Osteoblast (primary cell): ENCODE measurements around the gene KIAA0232. TPM values are rescaled to one million over a fixed set of nuclear protein-coding genes. Genes with fewer than 3 reads are reported as not detected.

Experiments used
- DNase-seq: peaks from one replicate; pipeline ENCODE4 v3.0.0; 2011; ENCODE audit warnings: low spot score, mixed read lengths; ENCODE audit not compliant: insufficient read length; ENCODE audit errors: missing footprints
- H2AFZ ChIP-seq: 2 replicates; pipeline ENCODE4 v1.6.0; 2011; ENCODE audit warnings: mild to moderate bottlenecking, low read length
- H3K27ac ChIP-seq: 2 replicates; pipeline ENCODE4 v1.5.1; 2011; ENCODE audit warnings: mild to moderate bottlenecking, low read depth, low read length, moderate library complexity
- H3K27me3 ChIP-seq: 2 replicates; pipeline ENCODE4 v1.6.0; 2012; ENCODE audit warnings: mild to moderate bottlenecking, control low read depth, inconsistent platforms, low read length, moderate library complexity; ENCODE audit not compliant: insufficient read depth
- H3K36me3 ChIP-seq: 2 replicates; pipeline ENCODE4 v1.5.1; 2011; ENCODE audit warnings: mild to moderate bottlenecking, low read length, control low read depth, moderate library complexity; ENCODE audit not compliant: insufficient read depth
- H3K4me1 ChIP-seq: 2 replicates; pipeline ENCODE4 v1.5.1; 2011; ENCODE audit warnings: mild to moderate bottlenecking, low read length, control low read depth, moderate library complexity; ENCODE audit not compliant: insufficient read depth
- H3K4me2 ChIP-seq: 2 replicates; pipeline ENCODE4 v1.6.0; 2011; ENCODE audit warnings: mild to moderate bottlenecking, low read length; ENCODE audit not compliant: insufficient read depth
- H3K4me3 ChIP-seq: fragments of 200-600 bp; sonication (generic); 3 replicates; pipeline ENCODE4 v1.5.1; 2012; ENCODE audit warnings: mild to moderate bottlenecking, low read length, inconsistent platforms; ENCODE audit not compliant: insufficient read depth
- H3K79me2 ChIP-seq: 2 replicates; pipeline ENCODE4 v1.6.0; 2012; ENCODE audit warnings: mild to moderate bottlenecking, low read length, control low read depth, inconsistent platforms; ENCODE audit not compliant: insufficient read depth
- H3K9me3 ChIP-seq: 2 replicates; pipeline ENCODE4 v1.5.1; 2011; ENCODE audit warnings: low read depth, low read length, control low read depth
- H4K20me1 ChIP-seq: 2 replicates; pipeline ENCODE4 v1.6.0; 2012; ENCODE audit warnings: mild to moderate bottlenecking, low read length, control low read depth; ENCODE audit not compliant: insufficient read depth
- CTCF ChIP-seq: IDR thresholded peaks from 2 replicates; pipeline ENCODE4 v1.5.1; 2011; ENCODE audit warnings: mild to moderate bottlenecking, low read depth, low read length, moderate library complexity; ENCODE audit errors: extremely low read depth
- total RNA-seq: library from RNA; depleted of rRNA; stranded (reverse); fragments of >200 nt; gene quantifications from 2 replicates; pipeline ENCODE4 v1.2.3, GENCODE V29; 2012

The KIAA0232 gene
- total RNA-seq, 1 donor: 23.9 TPM

- TF ChIP-seq CTCF: no peak
- H3K36me3 ChIP-seq: peaks cover 8% of the 10 kb centered on the region
- H3K4me1 ChIP-seq: peaks cover 19% of the 10 kb centered on the region
- H3K79me2 ChIP-seq: peaks cover 67% of the 10 kb centered on the region
- H3K27ac ChIP-seq: no peak overlapping the region
- H2AFZ ChIP-seq: no peak overlapping the region
- H3K27me3 ChIP-seq: no peaks in the 10 kb centered on the region
- no peak for DNase-seq
- H3K4me2 ChIP-seq: no peak overlapping the region
- H3K4me3 ChIP-seq: no peak overlapping the region
- H4K20me1 ChIP-seq: peaks cover 21% of the 10 kb centered on the region
- H3K9me3 ChIP-seq: no peaks in the 10 kb centered on the region
Observed at GRCh38 chr4:6820695-6821094, 38.2 kb downstream of the KIAA0232 start.

- no peak overlapping the region for H3K4me3 ChIP-seq
- H3K27me3 ChIP-seq: no peaks in the 10 kb centered on the region
- H4K20me1 ChIP-seq: peaks cover 32% of the 10 kb centered on the region
- peak overlapping the region; percentile 43 for H3K27ac ChIP-seq
- peaks cover 19% of the 10 kb centered on the region for H3K4me1 ChIP-seq
- peak; percentile 73 for DNase-seq
- no peak for TF ChIP-seq CTCF
- peak overlapping the region; percentile 9 for H3K4me2 ChIP-seq
- no peaks in the 10 kb centered on the region for H3K9me3 ChIP-seq
- H3K36me3 ChIP-seq: peaks cover 25% of the 10 kb centered on the region
- H3K79me2 ChIP-seq: peaks cover 64% of the 10 kb centered on the region
- H2AFZ ChIP-seq: no peak overlapping the region
Observed at GRCh38 chr4:6824071-6824470, 41.5 kb downstream of the KIAA0232 start.

GRCh38 chr4:6824772-6825402, 42.4 kb downstream of the KIAA0232 start:
- Histone ChIP-seq H3K36me3 (peaks cover 28% of the 10 kb centered on the region), H3K9me3 (no peaks in the 10 kb centered on the region), H3K79me2 (peaks cover 64% of the 10 kb centered on the region), H2AFZ (no peak overlapping the region), H3K4me2 (peak overlapping the region; percentile 9), H3K27me3 (no peaks in the 10 kb centered on the region), H3K4me3 (no peak overlapping the region), H4K20me1 (peaks cover 37% of the 10 kb centered on the region), H3K27ac (peak overlapping the region; percentile 43), H3K4me1 (peaks cover 19% of the 10 kb centered on the region)
- peak; percentile 75 for DNase-seq
- no peak for TF ChIP-seq CTCF

- Histone ChIP-seq H3K27ac (peak overlapping the region; percentile 21), H3K36me3 (peaks cover 30% of the 10 kb centered on the region)
- TF ChIP-seq CTCF: no peak
Observed at GRCh38 chr4:6825403-6825802, 42.9 kb downstream of the KIAA0232 start.

More at GRCh38 chr4:6825403-6825802, 42.9 kb downstream of the KIAA0232 start:
- H3K27me3 ChIP-seq: no peaks in the 10 kb centered on the region
- H3K4me3 ChIP-seq: no peak overlapping the region
- no peaks in the 10 kb centered on the region for H3K9me3 ChIP-seq
- H3K79me2 ChIP-seq: peaks cover 64% of the 10 kb centered on the region
- H3K4me2 ChIP-seq: no peak overlapping the region
- H4K20me1 ChIP-seq: peaks cover 37% of the 10 kb centered on the region
- H3K4me1 ChIP-seq: peaks cover 19% of the 10 kb centered on the region
- H2AFZ ChIP-seq: no peak overlapping the region
- no peak for DNase-seq
